ENCODE measurements around the gene PAX3. TPM values are rescaled to one million over a fixed set of nuclear protein-coding genes. Genes with fewer than 3 reads are reported as not detected.
A peak's percentile ranks its signal among the peaks of the same experiment; 100 is the strongest.

PAX3 gene
- total RNA-seq, 1 experiment from 2014 or later: not detected

- Histone ChIP-seq H3K27me3 (replicated peaks; ENCODE audit: control insufficient read depth, insufficient read depth, low read length) (no peaks in the 10 kb centered on the region), H3K36me3 (ENCODE audit: control insufficient read depth, insufficient read depth, low read length) (no peaks in the 10 kb centered on the region), H3K9me3 (no peaks in the 10 kb centered on the region; the same call in 1 of the 2 replicates), H3K4me3 (ENCODE audit: low read depth, low read length) (no peak overlapping the region), H3K4me1 (no peaks in the 10 kb centered on the region)
- no peaks in the 10 kb centered on the region for H3K4me1 Mint-ChIP-seq (ENCODE audit: low read depth, unreplicated experiment)
- no peaks in the 10 kb centered on the region for H3K36me3 Mint-ChIP-seq (ENCODE audit: insufficient read depth, unreplicated experiment)
- intact Hi-C loops (cut with micrococcal nuclease; ENCODE audit: unreplicated experiment): no loop called here
- ChIA-PET POLR2A (no interaction called here), CTCF (interaction anchor here (0.8 kb wide), 1 partner anchor 11 kb away, joined by 3 read pairs; no protein-coding TSS in a partner anchor)
- H3K27me3 Mint-ChIP-seq (ENCODE audit: insufficient read depth, unreplicated experiment): peaks cover 2% of the 10 kb centered on the region
- H3K4me3 Mint-ChIP-seq (ENCODE audit: unreplicated experiment): no peak overlapping the region
- TF ChIP-seq, protein P1, sequence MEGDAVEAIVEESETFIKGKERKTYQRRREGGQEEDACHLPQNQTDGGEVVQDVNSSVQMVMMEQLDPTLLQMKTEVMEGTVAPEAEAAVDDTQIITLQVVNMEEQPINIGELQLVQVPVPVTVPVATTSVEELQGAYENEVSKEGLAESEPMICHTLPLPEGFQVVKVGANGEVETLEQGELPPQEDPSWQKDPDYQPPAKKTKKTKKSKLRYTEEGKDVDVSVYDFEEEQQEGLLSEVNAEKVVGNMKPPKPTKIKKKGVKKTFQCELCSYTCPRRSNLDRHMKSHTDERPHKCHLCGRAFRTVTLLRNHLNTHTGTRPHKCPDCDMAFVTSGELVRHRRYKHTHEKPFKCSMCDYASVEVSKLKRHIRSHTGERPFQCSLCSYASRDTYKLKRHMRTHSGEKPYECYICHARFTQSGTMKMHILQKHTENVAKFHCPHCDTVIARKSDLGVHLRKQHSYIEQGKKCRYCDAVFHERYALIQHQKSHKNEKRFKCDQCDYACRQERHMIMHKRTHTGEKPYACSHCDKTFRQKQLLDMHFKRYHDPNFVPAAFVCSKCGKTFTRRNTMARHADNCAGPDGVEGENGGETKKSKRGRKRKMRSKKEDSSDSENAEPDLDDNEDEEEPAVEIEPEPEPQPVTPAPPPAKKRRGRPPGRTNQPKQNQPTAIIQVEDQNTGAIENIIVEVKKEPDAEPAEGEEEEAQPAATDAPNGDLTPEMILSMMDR (IDR thresholded peaks at IDR 0.05; ENCODE audit: insufficient read depth in 1 of 2, low read depth in 1 of 2, low read length in 1 of 2, severe bottlenecking in 1 of 2, unreplicated experiment in 1 of 2): no peak
- BruUV-seq (replicated peaks): no TSS peak
- H3K9me3 Mint-ChIP-seq (ENCODE audit: unreplicated experiment): peaks cover 16% of the 10 kb centered on the region
- DNase-seq: no peak
- H3K27ac Mint-ChIP-seq (ENCODE audit: unreplicated experiment): no peak overlapping the region
Measured at GRCh38 chr2:222336931-222337330, 38.1 kb upstream of the PAX3 start.

DNA sequence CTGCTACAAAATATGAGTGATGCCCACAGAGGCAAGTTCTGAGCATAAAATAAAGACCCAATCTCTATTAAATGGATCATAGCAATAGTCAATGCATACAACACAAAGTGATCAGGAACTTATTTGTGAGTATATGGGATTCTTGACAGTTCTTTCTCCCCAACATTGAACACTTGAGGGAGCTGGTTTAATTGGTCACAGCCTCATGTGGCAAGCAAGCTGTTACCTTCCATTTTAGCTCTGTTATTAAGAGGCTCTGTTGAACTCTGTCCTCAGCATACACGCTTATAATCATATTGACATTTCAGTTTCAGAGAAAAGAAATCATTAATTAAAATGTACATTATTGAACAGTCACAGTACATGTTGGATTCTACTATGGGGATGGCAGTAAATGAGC lies 37.6 kb upstream of the PAX3 start:
- peaks cover 2% of the 10 kb centered on the region for H3K27me3 Mint-ChIP-seq (ENCODE audit: insufficient read depth, unreplicated experiment)
- H3K36me3 Mint-ChIP-seq (ENCODE audit: insufficient read depth, unreplicated experiment): no peaks in the 10 kb centered on the region
- H3K9me3 ChIP-seq: no peaks in the 10 kb centered on the region; the same call in 1 of the 2 replicates
- H3K4me3 Mint-ChIP-seq (ENCODE audit: unreplicated experiment): no peak overlapping the region
- no peak for DNase-seq
- no peaks in the 10 kb centered on the region for H3K4me1 Mint-ChIP-seq (ENCODE audit: low read depth, unreplicated experiment)
- peaks cover 16% of the 10 kb centered on the region for H3K9me3 Mint-ChIP-seq (ENCODE audit: unreplicated experiment)
- intact Hi-C loops (cut with micrococcal nuclease; ENCODE audit: unreplicated experiment): no loop called here
- no peak overlapping the region for H3K4me3 ChIP-seq (ENCODE audit: low read depth, low read length)
- no peak overlapping the region for H3K27ac Mint-ChIP-seq (ENCODE audit: unreplicated experiment)
- no peaks in the 10 kb centered on the region for H3K27me3 ChIP-seq (replicated peaks; ENCODE audit: control insufficient read depth, insufficient read depth, low read length)
- POLR2A ChIA-PET: no interaction called here
- CTCF ChIA-PET: interaction anchor here (0.8 kb wide), 1 partner anchor 11 kb away, joined by 3 read pairs; no protein-coding TSS in a partner anchor
- no peaks in the 10 kb centered on the region for H3K4me1 ChIP-seq
- no peaks in the 10 kb centered on the region for H3K36me3 ChIP-seq (ENCODE audit: control insufficient read depth, insufficient read depth, low read length)
- TF ChIP-seq, protein P1 (IDR thresholded peaks at IDR 0.05; ENCODE audit: insufficient read depth in 1 of 2, low read depth in 1 of 2, low read length in 1 of 2, severe bottlenecking in 1 of 2, unreplicated experiment in 1 of 2): peak in 1 of 2 experiments; percentile 11
- no TSS peak for BruUV-seq (replicated peaks)

- no peak overlapping the region for H3K4me3 Mint-ChIP-seq (ENCODE audit: unreplicated experiment)
- Histone ChIP-seq H3K4me1 (no peaks in the 10 kb centered on the region), H3K36me3 (ENCODE audit: control insufficient read depth, insufficient read depth, low read length) (no peaks in the 10 kb centered on the region), H3K4me3 (ENCODE audit: low read depth, low read length) (no peak overlapping the region), H3K9me3 (peaks cover 1% of the 10 kb centered on the region), H3K27me3 (replicated peaks; ENCODE audit: control insufficient read depth, insufficient read depth, low read length) (no peaks in the 10 kb centered on the region)
- no peak overlapping the region for H3K27ac Mint-ChIP-seq (ENCODE audit: unreplicated experiment)
- intact Hi-C loops (cut with micrococcal nuclease; ENCODE audit: unreplicated experiment): no loop called here
- TF ChIP-seq, protein P1 (IDR thresholded peaks at IDR 0.05; ENCODE audit: insufficient read depth in 1 of 2, low read depth in 1 of 2, low read length in 1 of 2, severe bottlenecking in 1 of 2, unreplicated experiment in 1 of 2): no peak
- H3K4me1 Mint-ChIP-seq (ENCODE audit: low read depth, unreplicated experiment): no peaks in the 10 kb centered on the region
- no TSS peak for BruUV-seq (replicated peaks)
- H3K9me3 Mint-ChIP-seq (ENCODE audit: unreplicated experiment): peaks cover 16% of the 10 kb centered on the region
- H3K27me3 Mint-ChIP-seq (ENCODE audit: insufficient read depth, unreplicated experiment): peaks cover 2% of the 10 kb centered on the region
- DNase-seq: no peak
- no peaks in the 10 kb centered on the region for H3K36me3 Mint-ChIP-seq (ENCODE audit: insufficient read depth, unreplicated experiment)
- ChIA-PET CTCF (interaction anchor here (0.6 kb wide), 1 partner anchor 16 kb away, joined by 16 read pairs; no protein-coding TSS in a partner anchor), POLR2A (no interaction called here)
Measured at GRCh38 chr2:222334914-222335313, 36.1 kb upstream of the PAX3 start.
